ENCODE data around the gene PHLDB1. TPM values are rescaled to one million over a fixed set of nuclear protein-coding genes. Genes with fewer than 3 reads are reported as not detected.

The PHLDB1 gene
- total RNA-seq, 4 donors from 2014 or later, result 299 to 365 (median 323) TPM

DNA sequence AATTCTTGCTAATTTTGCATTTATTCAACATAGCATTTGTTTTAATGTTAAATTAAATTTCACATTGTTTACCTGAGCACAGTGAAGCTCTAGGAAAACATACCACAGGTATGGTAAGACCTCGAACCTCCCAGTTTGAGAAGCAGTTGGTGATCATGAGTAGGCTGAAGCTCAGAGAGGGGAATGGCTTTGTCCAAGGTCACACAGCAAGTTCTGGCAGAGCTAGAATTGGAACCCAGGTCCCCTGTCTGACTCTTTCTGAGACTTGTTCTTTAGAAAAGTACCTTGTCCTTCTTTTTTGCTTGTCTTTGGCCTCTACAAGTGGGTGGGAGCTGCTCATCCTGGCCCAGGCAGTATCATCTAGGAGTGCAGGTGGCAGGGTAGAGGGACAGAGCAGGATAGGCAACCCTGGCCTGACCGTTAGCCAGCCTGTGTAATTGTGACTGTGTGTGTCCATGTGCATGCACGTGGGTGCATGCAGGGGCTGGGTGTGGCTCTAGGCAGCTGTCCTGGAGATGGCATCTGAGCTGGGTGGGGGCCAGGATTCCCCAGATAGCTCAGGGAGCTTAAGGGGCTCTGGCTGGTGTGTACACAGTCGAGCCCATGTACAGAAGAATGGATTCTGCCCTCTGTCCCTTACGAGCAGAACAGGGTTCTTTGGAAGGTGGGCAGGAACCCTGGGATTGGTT, 21.6 kb downstream of the PHLDB1 start:
- no peak overlapping the region for H3K4me3 ChIP-seq
- H3K27ac ChIP-seq, result peak overlapping the region in 2 of 4 donors; percentile 71 to 88
- H3K36me3 ChIP-seq, result peaks cover 0 to 95% (median 4%) of the 10 kb centered on the region in 3 donors
- DNase-seq (ENCODE audit: low spot score in 2 of 2), result no peak
- 49 to 58% methylated on average over 5 of the region's 5 CpGs for WGBS, 2 donors
- TF ChIP-seq POLR2A (IDR thresholded peaks at IDR 0.05) (no peak), EP300 (IDR thresholded peaks at IDR 0.05) (no peak)
- TF ChIP-seq, protein P1, sequence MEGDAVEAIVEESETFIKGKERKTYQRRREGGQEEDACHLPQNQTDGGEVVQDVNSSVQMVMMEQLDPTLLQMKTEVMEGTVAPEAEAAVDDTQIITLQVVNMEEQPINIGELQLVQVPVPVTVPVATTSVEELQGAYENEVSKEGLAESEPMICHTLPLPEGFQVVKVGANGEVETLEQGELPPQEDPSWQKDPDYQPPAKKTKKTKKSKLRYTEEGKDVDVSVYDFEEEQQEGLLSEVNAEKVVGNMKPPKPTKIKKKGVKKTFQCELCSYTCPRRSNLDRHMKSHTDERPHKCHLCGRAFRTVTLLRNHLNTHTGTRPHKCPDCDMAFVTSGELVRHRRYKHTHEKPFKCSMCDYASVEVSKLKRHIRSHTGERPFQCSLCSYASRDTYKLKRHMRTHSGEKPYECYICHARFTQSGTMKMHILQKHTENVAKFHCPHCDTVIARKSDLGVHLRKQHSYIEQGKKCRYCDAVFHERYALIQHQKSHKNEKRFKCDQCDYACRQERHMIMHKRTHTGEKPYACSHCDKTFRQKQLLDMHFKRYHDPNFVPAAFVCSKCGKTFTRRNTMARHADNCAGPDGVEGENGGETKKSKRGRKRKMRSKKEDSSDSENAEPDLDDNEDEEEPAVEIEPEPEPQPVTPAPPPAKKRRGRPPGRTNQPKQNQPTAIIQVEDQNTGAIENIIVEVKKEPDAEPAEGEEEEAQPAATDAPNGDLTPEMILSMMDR (IDR thresholded peaks at IDR 0.05), result no peak
- no peaks in the 10 kb centered on the region for H3K9me3 ChIP-seq
- H3K4me1 ChIP-seq, result peaks cover under 1 to 71% (median 18%) of the 10 kb centered on the region in 4 donors
- H3K27me3 ChIP-seq, result no peaks in the 10 kb centered on the region

DNA sequence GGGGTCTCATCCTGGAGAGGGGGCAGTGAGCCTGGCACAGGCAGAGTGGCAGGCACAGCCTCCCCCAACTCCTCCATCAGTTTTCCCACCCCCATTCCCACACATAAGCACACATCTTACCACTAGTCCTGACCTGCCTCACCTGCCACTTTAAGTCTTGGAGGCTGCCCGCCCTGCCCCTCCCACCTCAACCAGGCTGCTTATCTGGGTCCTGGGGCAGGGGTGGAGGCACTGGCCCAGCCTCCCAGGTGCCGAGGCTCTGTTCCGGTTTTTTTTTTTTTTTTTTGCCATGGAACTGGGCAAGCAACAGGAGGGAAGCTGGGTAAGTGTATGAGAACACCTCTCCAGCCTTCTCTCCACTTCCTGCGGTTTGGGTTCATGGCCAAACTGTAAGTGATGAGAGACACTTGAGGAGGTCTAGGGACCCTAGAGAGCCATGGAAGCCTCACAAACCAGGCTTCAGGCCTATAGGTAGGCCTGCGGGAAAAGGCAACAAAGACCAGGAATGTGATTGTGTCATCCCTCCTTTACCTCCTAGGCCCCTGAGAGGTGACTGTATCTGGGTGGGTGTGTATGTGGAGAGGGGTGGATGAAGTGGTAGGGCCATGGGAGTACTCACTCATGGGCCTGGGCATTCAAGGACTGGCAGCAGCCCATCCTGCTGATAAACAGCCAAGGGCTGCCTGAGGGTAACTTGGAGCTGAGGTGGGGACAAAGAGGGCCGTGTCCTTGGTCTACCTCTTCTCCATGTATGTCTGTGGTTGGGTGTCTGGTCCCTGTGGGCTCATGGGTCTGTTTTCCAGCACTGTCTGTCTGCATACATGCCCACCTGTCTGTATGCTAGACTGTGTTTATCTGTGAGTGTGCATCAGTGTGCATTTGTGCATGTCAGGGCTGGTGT, 22.6 kb downstream of the PHLDB1 start:
- H3K27me3 ChIP-seq, result no peaks in the 10 kb centered on the region
- no peak for DNase-seq (ENCODE audit: low spot score in 2 of 2)
- TF ChIP-seq, protein P1 (IDR thresholded peaks at IDR 0.05), result no peak
- no peak for TF ChIP-seq EP300 (IDR thresholded peaks at IDR 0.05)
- no peak for TF ChIP-seq POLR2A (IDR thresholded peaks at IDR 0.05)
- WGBS, 2 donors, result 73 to 87% methylated on average over 6 of the region's 6 CpGs
- H3K4me1 ChIP-seq, result peaks cover 4 to 76% (median 28%) of the 10 kb centered on the region in 4 donors
- no peaks in the 10 kb centered on the region for H3K9me3 ChIP-seq
- peaks cover 0 to 92% (median 4%) of the 10 kb centered on the region in 3 donors for H3K36me3 ChIP-seq
- H3K27ac ChIP-seq, result peak overlapping the region in 2 of 4 donors; percentile 71 to 88
- no peak overlapping the region for H3K4me3 ChIP-seq

DNA sequence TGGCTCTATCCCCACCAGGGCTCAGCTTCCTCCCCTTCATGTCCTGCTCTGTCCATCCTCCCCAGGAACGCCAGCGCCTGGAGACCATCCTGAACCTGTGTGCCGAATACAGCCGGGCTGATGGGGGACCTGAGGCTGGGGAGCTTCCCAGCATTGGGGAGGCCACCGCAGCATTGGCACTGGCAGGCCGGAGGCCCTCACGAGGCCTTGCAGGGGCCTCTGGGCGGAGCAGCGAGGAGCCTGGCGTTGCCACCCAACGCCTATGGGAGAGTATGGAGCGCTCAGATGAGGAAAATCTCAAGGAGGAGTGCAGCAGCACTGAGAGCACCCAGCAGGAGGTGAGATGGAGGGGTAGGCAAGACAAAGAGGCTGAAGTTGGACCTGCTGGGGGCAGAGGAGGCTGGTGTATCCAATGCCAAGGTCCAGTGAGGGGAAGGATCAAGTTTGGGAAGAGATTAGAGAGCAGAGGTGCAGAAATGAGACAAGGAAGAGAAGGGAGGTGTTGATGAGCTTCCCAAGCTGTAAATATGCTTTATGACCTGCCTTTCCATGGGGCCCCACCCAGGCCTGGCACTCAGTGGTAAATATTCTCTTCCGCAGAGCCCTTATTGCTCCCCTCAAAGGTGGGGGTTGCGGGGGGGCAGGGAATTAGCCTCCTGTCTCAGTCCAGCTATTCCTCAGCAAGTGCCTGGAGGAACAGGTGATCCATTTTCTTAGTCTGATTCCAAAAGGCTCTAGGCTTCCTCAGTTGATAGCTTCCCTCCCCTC, 23.9 kb downstream of the PHLDB1 start:
- H3K4me1 ChIP-seq, result peaks cover 4 to 84% (median 36%) of the 10 kb centered on the region in 4 donors
- no peak for DNase-seq (ENCODE audit: low spot score in 2 of 2)
- no peak overlapping the region for H3K4me3 ChIP-seq
- peak overlapping the region in 3 of 4 donors; percentile 22 to 88 (median 71) for H3K27ac ChIP-seq
- peaks cover 0 to 92% (median 2%) of the 10 kb centered on the region in 3 donors for H3K36me3 ChIP-seq
- H3K9me3 ChIP-seq, result no peaks in the 10 kb centered on the region
- no peaks in the 10 kb centered on the region for H3K27me3 ChIP-seq
- WGBS, 2 donors, result 78 to 87% methylated on average over 12 to 13 of the region's 14 CpGs
- TF ChIP-seq EP300 (IDR thresholded peaks at IDR 0.05) (no peak), POLR2A (IDR thresholded peaks at IDR 0.05) (no peak)
- TF ChIP-seq, protein P1 (IDR thresholded peaks at IDR 0.05), result no peak

DNA sequence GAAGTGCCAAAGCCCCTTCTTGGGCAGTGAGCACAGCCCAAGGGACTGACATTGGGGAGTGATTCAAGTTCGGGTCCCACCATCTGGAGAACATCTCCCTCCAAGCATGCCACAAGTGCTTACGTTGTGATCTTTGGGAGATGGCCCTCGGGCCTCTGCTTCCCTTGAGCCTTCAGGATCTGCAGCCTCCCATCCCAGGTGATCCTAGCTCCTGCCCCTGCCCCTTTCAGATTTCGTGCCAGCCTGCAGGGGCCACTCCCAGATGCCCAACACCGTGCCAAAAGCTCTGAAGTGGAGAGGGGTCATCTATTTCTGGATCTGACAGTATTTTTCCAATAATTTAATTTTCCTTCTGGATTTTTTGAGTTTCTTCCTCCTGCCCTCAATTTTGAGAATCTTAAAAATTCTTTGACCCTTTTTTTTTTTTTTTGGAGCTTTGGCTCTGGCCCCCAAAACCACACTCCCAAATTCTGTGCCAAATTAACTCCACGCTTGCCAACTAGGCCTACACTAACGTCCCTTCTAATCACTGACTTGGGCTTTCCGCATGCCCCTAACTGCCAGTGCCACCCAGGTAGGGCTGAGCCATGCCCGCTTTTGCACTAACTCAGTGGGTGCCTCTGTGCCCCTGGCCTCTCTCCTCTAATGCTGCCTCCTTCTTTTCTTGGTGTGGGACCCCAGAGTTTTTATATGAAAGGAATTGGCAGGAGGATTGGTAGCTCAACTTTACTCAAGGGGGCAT, 25.3 kb downstream of the PHLDB1 start:
- DNase-seq (ENCODE audit: low spot score in 2 of 2), result no peak
- Histone ChIP-seq H3K4me3 (no peak overlapping the region), H3K36me3 (peaks cover 0 to 91% (median 7%) of the 10 kb centered on the region in 3 donors), H3K27me3 (no peaks in the 10 kb centered on the region), H3K27ac (peak overlapping the region in 3 of 4 donors; percentile 57 to 89 (median 88)), H3K9me3 (no peaks in the 10 kb centered on the region), H3K4me1 (peaks cover 4 to 94% (median 39%) of the 10 kb centered on the region in 4 donors)
- 59 to 64% methylated on average over 9 of the region's 9 CpGs for WGBS, 2 donors
- TF ChIP-seq POLR2A (IDR thresholded peaks at IDR 0.05) (no peak), EP300 (IDR thresholded peaks at IDR 0.05) (no peak)
- TF ChIP-seq, protein P1 (IDR thresholded peaks at IDR 0.05), result no peak
